NOMO-1 (cell line): ENCODE data around the gene TNRC6C.

Experiments
- DNase-seq, 2 experiments: peaks; one replicate each; lab custom pipeline; 2025; ENCODE audit not compliant: unreplicated experiment in 2 of 2; lab: John Stamatoyannopoulos, UW

Gene TNRC6C

DNA sequence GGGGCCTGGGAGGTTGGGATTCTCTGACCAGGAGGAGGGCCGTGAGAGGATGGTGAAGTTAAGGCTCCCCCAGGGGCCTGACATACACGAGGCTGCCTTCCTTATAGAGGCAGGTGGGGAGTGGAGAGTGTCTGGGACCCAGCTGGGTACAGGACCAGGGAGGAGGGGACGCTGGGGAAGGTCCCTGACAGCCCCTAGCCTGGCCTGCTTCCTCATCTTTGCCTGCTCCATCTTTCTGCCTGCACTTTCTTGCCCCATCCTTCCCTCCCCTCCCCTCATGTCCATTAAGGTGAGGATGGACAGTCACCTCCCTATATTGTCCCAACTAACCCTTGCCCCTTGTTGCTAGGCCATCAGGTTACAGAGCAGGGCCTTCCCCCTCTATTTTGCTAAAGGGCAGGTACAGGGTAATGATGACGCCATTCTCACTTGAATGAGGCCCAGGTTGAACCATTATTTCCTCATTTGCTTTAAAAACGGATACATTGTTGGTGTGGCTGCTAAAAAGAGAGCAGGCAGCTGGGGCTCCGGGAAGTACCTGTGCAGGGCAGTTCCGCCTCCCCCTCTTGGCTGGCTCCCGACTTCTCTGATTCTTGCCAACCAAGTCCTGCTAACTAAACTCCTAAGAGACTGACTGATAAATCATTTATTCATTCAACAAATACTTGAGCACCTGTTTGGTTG is 189.0 kb downstream of the TNRC6C start:
- peak in 1 of 2 experiments; percentile 33 for DNase-seq

DNA sequence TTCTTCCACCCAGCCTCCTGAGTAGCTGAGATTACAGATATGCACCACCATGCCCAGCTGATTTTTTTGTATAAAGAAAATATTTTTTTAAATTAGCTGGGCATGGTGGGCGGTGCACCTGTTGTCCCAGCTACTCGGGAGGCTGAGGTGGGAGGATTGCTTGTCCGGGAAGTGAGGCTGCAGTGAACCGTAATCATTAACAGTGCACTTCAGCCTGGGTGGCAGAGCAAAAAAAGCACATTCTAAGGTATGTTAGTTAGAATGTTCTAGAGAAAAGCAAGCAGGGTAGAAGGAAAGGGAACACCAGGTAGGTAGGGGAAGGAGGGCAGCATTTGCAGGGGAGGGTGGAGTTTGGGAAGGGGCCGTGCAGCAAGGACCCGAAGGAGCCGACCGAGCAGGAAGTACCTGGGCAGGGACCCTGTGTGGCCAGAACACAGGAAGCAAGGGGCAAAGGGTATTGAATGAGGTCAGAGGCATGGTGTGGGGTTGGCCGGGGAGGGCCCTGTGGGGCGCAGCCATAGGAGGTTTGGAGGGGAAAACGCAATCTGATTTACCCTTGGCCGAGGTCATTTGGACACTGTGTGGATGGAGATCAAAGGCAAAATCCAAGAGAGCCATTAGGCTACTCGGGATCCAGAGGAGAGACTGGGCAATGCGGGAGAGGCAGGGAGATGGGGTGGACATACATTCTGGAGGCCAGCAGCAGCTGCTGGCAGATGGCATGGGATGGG is 189.9 kb downstream of the TNRC6C start:
- DNase-seq: no peak

DNA sequence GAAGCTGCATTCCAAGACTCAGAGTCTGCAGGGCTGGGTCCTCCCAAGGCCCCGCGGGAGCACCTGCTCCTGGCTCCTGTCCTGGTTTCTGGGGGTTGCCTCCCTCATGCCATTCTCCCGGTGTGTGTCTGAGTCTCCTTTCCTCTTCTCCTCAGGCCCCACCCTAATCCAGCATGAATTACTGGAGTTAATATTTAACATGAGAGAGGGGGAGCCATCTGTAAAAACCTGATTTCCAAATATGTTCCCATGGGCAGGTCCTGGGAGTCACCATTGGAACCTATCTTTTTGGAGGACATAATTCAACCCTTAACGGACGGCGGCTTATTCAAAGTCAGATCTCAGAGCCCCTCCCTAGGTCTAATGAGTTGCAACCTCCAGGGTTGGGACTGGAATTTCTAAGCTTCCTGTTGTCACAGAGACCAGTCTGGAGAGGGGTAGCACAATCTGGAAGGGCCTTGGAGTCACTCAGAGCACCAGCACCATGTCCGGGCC is 193.1 kb downstream of the TNRC6C start:
- no peak for DNase-seq

DNA sequence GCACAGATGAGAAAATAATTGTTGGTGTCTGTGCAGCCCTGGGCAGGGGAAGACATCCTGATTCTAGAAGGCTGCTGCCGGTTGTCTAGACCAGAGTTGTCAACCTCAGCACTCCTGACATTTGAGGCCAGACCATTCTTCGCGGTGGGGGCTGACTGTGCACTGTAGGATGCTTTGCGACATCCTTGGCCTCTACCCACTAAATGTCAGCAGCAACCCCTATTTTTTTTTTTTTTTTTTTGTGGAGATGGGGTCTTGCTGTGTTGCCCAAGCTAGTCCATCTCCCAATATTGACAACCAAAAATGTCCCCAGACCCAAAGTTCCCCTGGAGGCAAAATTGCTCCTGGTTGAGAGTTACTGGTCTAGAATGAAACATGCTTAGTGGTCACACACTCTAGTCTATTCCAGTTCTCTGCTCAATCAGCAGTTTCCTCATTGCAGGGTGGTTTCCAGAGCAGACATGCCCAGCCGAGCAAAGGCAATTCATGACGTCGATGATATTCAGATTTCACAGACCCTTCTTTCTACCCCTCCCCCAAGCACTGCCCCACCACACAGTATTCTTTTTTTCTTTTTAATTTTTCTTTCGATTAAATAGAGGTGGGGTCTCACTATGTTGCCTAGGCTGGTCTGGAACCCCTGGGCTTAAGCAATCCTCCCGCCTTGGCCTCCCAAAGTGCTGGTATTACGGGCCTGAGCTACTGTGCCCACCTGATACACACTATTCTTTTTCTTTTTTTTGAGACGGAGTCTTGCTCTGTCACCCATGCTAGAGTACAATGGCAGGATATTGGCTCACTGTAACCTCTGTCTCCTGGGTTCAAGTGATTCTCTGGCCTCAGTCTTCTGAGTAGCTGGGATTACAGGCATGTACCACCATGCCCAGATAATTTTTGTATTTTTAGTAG is 196.7 kb downstream of the TNRC6C start:
- peak in 1 of 2 experiments; percentile 62 for DNase-seq
